Aortic smooth muscle cell (primary cell): ENCODE data around the gene HBEGF. TPM values are rescaled to one million over a fixed set of nuclear protein-coding genes. Genes with fewer than 3 reads are reported as not detected.

Source experiments
- total RNA-seq: library from RNA; depleted of rRNA; stranded (reverse); fragments of >200 nt; gene quantifications from 2 replicates; pipeline ENCODE4 v1.2.3, GENCODE V29; 2014

The HBEGF gene, protein sequence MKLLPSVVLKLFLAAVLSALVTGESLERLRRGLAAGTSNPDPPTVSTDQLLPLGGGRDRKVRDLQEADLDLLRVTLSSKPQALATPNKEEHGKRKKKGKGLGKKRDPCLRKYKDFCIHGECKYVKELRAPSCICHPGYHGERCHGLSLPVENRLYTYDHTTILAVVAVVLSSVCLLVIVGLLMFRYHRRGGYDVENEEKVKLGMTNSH
- total RNA-seq: 4.8 and 5.8 TPM in 2 replicates

DNA sequence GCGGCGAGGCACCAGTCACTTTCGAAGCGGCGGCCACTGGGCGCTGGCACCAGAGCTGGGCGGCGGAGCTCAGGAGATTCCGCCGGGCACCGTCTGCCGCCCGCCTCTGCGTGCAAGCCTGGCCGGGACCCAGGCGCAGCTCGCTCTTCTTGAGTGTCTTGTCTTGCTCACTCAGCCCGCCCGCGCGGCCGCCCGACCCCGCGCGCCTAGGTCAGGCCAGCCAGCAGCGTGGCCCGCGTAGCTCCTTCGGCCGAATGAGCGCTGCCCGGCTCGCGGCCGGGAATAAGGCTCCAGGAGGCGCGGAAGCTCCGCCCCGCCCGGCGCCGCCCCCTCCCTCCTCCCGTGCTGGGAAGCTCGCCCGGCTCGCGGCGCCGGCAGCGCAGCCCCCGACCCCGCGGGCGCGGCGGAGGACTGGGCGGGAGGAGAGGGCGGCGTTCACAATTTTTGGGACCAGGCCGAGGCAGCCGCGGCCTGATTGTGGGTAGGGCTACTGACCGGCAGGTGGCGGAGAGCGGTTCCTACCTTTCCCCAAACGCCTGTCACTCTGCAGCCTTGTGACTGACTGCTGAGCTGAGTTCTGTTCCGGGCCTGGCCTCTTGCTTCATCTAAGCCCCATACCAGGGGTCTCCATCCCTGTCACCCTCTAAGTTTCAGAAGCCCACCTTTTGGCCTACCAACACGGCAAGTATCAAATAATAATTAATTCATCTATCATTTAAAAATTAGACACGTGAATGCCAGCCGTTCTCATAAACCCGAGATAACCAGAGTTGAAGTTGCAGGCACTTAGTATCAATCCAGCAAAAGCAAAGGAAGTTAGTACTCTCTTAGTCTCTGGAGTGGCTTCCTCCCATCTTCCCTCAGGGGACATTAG is at the start of gene HBEGF:
HBEGF (minus strand) TSS at position 256 of the 874 bp plus-strand sequence. CDS start 275 bp downstream, outside the sequence.

DNA sequence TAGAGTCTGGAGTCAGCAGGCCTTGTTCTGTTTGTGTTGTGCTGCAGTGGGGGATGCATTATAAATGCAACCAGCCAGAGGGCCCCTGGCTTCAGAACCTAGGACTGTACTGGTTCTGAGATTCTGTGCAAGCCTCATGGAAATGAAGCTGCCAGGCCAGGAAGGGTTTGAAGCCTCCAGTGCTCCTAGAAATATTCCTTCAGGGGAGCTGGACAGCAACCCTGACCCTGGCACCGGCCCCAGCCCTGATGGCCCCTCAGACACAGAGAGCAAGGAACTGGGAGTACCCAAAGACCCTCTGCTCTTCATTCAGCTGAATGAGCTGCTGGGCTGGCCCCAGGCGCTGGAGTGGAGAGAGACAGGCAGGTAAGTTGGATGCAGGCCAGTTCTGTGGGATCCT is 13.7 kb upstream of the HBEGF start, which contains the start of gene SLC4A9:
SLC4A9 (plus strand) TSS at position 94 of the 400 bp plus-strand sequence; CDS start at position 137, 43 bp downstream.

DNA sequence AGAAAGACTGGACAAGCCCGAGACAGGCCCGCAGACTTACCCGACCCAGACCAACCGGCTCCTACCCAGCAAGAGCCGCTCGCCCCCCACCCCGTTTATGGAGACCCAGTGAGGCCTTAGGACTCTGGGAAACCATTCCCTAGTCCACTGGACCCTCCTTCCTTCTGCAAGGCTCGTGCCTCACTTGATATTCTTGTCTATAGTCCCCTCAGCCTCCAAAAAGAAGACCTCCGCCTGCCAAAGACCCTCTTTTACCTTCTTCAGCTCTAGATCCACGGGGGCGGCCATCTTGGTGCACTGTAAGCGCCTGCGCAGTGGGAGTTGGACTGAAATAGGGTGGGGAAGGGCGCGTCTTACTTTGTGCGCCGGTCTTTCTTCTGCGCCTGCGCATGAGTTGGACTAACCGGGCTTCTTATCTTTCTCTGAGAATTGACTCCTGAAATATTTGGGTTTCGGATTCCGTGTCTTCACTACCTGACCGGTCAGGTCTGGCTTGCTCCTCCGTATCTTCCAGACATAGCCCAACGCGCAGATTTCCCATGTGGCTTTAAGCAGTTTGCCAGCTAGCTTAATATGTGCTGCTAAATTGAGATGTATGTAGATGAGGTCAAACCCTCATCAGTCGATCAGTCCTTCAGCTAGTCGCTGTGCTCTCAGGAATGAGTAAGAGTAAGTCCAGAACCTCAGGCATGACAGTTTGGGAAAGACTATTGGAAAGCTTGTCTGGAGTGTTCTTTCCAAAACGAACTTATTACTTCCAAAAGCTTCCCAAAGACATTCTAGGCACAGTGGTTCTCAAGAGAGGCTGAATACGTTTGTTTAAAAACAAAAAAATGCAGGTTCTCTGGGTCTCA is 43.4 kb downstream of the HBEGF start, which contains the start of gene PFDN1:
PFDN1 (minus strand) TSS at position 316 of the 854 bp plus-strand sequence; CDS start at position 288, 28 bp downstream.

Other genes starting within 250 kb of the HBEGF start
- 31.3 and 33.6 TPM in 2 replicates for gene PURA, start 232.5 kb downstream of the HBEGF start, total RNA-seq
- 16.9 and 19.3 TPM in 2 replicates for gene IGIP, start 220.7 kb downstream of the HBEGF start, total RNA-seq
- gene CYSTM1, start 171.4 kb downstream of the HBEGF start, total RNA-seq: 27.5 and 36.6 TPM in 2 replicates
- gene PFDN1, start 43.5 kb downstream of the HBEGF start, total RNA-seq: 37.9 and 43.2 TPM in 2 replicates
- gene SLC4A9, start 13.6 kb upstream of the HBEGF start, total RNA-seq: not detected in 2 replicates
- gene ANKHD1, start 55.2 kb upstream of the HBEGF start, total RNA-seq: 67.5 and 70.9 TPM in 2 replicates
- gene EIF4EBP3, start 201.1 kb upstream of the HBEGF start, total RNA-seq: 1.2 and 1.8 TPM in 2 replicates
- gene SRA1, start 210.9 kb upstream of the HBEGF start, total RNA-seq: 41.2 and 47.4 TPM in 2 replicates
- 14.8 and 20.7 TPM in 2 replicates for gene APBB3, start 218.0 kb upstream of the HBEGF start, total RNA-seq
- gene SLC35A4, start 218.2 kb upstream of the HBEGF start, total RNA-seq: 18.5 and 19.0 TPM in 2 replicates